Stomach (tissue), 9 donors: ENCODE data around the gene DHX58. TPM values are rescaled to one million over a fixed set of nuclear protein-coding genes. Genes with fewer than 3 reads are reported as not detected.

Experiments
- DNase-seq, 2 donors: peaks; one replicate each; pipeline versions ENCODE4 v3.0.0 to v3.0.0-alpha.2; 2013 to 2019
- H3K27ac ChIP-seq, 5 donors: fragments of 200-600 bp in 4 of 5; sonication (generic) in 4 of 5; one replicate each; pipeline ENCODE4 v1.5.1; 2013 to 2019; ENCODE audit warnings: mild to moderate bottlenecking in 1 of 5, moderate library complexity in 1 of 5
- H3K27me3 ChIP-seq, 3 donors: fragments of 200-600 bp; sonication (generic); one replicate each; pipeline ENCODE4 v1.5.1; 2017 to 2019; ENCODE audit warnings: mixed run types in 1 of 3
- H3K36me3 ChIP-seq, 4 donors: fragments of 200-600 bp; sonication (generic); 1 replicate in 3 of 4; 2 replicates in 1 of 4; pipeline ENCODE4 v1.5.1; 2016 to 2019
- H3K4me1 ChIP-seq, 4 donors: fragments of 200-600 bp; sonication (generic); one replicate each; pipeline ENCODE4 v1.5.1; 2016 to 2019
- H3K4me3 ChIP-seq, 4 donors: fragments of 200-600 bp; sonication (generic) in 3 of 4; one replicate each; pipeline ENCODE4 v1.5.1; 2016 to 2019; ENCODE audit warnings: mild to moderate bottlenecking in 1 of 4
- H3K9me3 ChIP-seq, 4 donors: fragments of 200-600 bp; sonication (generic); one replicate each; pipeline ENCODE4 v1.5.1; 2016 to 2019
- EP300 ChIP-seq: sonication (generic); formaldehyde crosslinking; IDR thresholded peaks from one replicate; pipeline ENCODE4 v1.6.1; 2017; ENCODE audit warnings: antibody characterized with exemption
- POLR2A ChIP-seq, 4 donors: fragments of 450-650 bp; IDR thresholded peaks; one replicate each; pipeline ENCODE4 v1.6.1; 2016; ENCODE audit warnings: antibody characterized with exemption in 4 of 4, control low read depth in 2 of 4, mild to moderate bottlenecking in 1 of 4, moderate library complexity in 1 of 4
- POLR2AphosphoS5 ChIP-seq, 3 donors: sonication (generic); formaldehyde crosslinking; IDR thresholded peaks; one replicate each; pipeline ENCODE4 v1.6.1; 2016; ENCODE audit warnings: antibody characterized with exemption in 3 of 3
- WGBS, 5 donors: extraction: QIAGEN DNeasy Blood & Tissue Kit in 3 of 5; methylation state at CpG; one replicate each; pipeline versions ENCODE4 v1.1.5 to v1.1.7; 2013 to 2018; 5-methylcytosine and 5-hydroxymethylcytosine counted together
- intact Hi-C: fragments of 100-400 bp; cut with DNase I; formaldehyde crosslinking; loops from one replicate; pipeline ENCODE4 v1.15.1; 2023; ENCODE audit warnings: low total_unique reads
- polyA plus RNA-seq, 3 donors: library from polyadenylated mRNA; stranded (reverse); fragments of 200-250 nt; gene quantifications; one replicate each; pipeline ENCODE4 v1.2.3, GENCODE V29; 2013
- total RNA-seq, 5 donors: library from RNA; depleted of rRNA; stranded (reverse); fragments of >200 nt; gene quantifications; one replicate each; pipeline versions ENCODE4 v1.1.0 to v1.2.3, GENCODE V29; 2014 to 2016
- TF ChIP-seq, protein P1 (sequence below), 7 experiments: fragments of 450-650 bp in 4 of 7; fragments of 200-600 bp in 3 of 7; sonication (generic) in 3 of 7; IDR thresholded peaks; one replicate each; pipeline ENCODE4 v1.5.1; 2016 to 2019; ENCODE audit warnings: antibody characterized with exemption in 7 of 7, control low read depth in 2 of 7, mild to moderate bottlenecking in 1 of 7
- donor health status: healthy with polysubstance abuse.
- donor health status: Bipolar disorder and iron deficiency.
- donor health status: healthy.

The DHX58 gene
- total and polyA plus RNA-seq, 8 donors = 3.2 to 23.4 (median 12.9) TPM

DNA sequence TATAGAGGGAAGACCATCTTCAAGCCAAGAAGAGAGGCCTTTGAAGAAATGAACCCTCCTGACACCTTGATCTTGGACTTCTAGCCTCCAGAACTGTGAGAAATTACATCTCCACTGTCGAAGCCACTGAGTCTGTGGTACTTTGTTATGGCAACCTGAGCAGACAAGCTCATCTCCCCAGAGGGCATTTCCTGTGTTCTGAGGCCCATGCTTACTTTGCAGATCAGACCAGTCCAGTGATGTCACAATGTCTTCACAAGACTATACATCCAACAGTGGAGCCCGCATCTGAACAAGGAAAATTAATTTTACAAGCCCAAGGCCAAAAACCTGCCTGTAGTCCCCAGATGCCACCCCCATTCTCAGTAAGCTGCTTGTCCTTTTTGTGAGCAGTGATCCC is 47.3 kb downstream of the DHX58 start:
- H3K9me3 ChIP-seq = no peaks in the 10 kb centered on the region
- intact Hi-C loops = no loop called here
- H3K27ac ChIP-seq = no peak overlapping the region
- peak in 1 of 2 donors; percentile 46 for DNase-seq
- H3K4me1 ChIP-seq = no peaks in the 10 kb centered on the region
- H3K4me3 ChIP-seq = no peak overlapping the region
- H3K36me3 ChIP-seq = no peaks in the 10 kb centered on the region
- WGBS, 5 donors = 70 to 86% (median 81%) methylated on average over 2 of the region's 2 CpGs
- TF ChIP-seq, protein P1, sequence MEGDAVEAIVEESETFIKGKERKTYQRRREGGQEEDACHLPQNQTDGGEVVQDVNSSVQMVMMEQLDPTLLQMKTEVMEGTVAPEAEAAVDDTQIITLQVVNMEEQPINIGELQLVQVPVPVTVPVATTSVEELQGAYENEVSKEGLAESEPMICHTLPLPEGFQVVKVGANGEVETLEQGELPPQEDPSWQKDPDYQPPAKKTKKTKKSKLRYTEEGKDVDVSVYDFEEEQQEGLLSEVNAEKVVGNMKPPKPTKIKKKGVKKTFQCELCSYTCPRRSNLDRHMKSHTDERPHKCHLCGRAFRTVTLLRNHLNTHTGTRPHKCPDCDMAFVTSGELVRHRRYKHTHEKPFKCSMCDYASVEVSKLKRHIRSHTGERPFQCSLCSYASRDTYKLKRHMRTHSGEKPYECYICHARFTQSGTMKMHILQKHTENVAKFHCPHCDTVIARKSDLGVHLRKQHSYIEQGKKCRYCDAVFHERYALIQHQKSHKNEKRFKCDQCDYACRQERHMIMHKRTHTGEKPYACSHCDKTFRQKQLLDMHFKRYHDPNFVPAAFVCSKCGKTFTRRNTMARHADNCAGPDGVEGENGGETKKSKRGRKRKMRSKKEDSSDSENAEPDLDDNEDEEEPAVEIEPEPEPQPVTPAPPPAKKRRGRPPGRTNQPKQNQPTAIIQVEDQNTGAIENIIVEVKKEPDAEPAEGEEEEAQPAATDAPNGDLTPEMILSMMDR (IDR thresholded peaks at IDR 0.05) = no peak
- no peak for TF ChIP-seq POLR2AphosphoS5 (IDR thresholded peaks at IDR 0.05)
- TF ChIP-seq EP300 = no peak
- no peak for TF ChIP-seq POLR2A (IDR thresholded peaks at IDR 0.05)
- H3K27me3 ChIP-seq = peaks cover 0 to 8% (median 0%) of the 10 kb centered on the region in 3 donors

DNA sequence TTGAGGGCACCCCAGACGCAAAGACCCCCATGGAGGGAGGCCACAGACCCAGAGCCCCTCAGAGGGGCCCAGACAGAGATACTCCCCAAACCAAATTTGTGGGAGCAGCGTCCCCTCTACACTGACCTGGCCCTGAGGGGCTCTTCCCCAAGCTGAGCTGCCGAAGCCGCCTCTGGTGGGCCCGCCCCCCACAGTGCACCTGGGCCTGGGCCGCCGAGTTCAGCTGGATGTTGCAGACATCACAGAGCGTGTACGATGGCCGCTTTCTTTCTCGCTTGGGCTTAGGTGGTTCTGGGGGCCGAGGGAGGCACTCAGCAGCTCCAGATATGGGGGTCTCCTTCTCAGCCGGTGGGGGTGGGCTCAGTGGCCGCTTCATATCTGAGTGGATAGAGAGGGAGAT is 49.8 kb downstream of the DHX58 start:
- DNase-seq = no peak
- WGBS, 5 donors = 83 to 88% (median 87%) methylated on average over 12 to 14 of the region's 14 CpGs
- TF ChIP-seq, protein P1 (IDR thresholded peaks at IDR 0.05) = no peak
- no peak for TF ChIP-seq POLR2A (IDR thresholded peaks at IDR 0.05)
- no peak for TF ChIP-seq POLR2AphosphoS5 (IDR thresholded peaks at IDR 0.05)
- no peak for TF ChIP-seq EP300
- Histone ChIP-seq H3K27me3 (peaks cover 0 to 12% (median 0%) of the 10 kb centered on the region in 3 donors), H3K4me1 (no peaks in the 10 kb centered on the region), H3K9me3 (no peaks in the 10 kb centered on the region), H3K27ac (no peak overlapping the region), H3K36me3 (no peaks in the 10 kb centered on the region), H3K4me3 (no peak overlapping the region)
- intact Hi-C loops = no loop called here

DNA sequence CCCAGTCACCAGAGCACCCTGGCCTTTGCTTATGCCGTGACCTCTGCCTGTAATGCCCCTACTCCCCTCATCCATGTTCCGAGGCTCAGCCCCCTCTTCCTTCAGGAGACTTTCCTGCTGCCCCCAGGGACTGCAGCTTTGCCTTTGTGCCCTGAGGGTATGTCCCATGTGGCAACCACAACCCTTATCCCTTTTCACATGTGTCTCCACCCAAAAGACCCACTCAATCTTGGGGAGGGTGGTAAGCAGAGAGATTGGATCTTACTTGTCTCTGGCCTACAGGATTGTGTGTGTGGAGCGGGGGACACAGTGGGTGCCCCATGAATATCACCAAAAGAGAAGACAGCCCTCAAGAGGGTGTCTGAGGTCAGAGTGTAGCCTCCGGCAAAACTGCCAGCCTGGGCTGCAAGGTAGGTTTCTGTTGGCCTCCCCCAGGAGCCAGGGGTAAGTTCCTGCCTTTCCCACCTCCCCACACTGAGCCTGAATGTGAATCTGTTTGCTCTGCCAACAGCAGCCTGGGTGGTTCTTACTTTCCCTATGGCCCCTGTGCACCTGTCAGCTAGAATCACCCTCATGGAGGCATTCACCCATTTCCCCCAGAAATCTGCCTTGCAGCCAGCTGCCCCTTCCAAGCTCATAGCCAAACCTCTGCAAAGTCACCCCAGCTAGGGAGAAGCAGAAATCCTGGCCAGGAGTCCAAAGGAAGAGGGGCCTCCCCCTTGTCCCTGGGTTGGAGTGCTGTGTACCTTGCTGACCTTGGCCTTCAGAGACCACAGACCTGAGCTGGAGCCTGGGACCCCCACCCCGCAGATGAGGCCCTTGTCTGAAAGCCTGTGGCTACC is 50.6 kb downstream of the DHX58 start:
- DNase-seq = no peak
- intact Hi-C loops = no loop called here
- Histone ChIP-seq H3K9me3 (no peaks in the 10 kb centered on the region), H3K27me3 (peaks cover 0 to 12% (median 0%) of the 10 kb centered on the region in 3 donors), H3K4me1 (no peaks in the 10 kb centered on the region), H3K27ac (no peak overlapping the region), H3K36me3 (no peaks in the 10 kb centered on the region), H3K4me3 (no peak overlapping the region)
- WGBS, 5 donors = 64 to 71% (median 68%) methylated on average over 4 to 5 of the region's 5 CpGs
- no peak for TF ChIP-seq POLR2AphosphoS5 (IDR thresholded peaks at IDR 0.05)
- TF ChIP-seq, protein P1 (IDR thresholded peaks at IDR 0.05) = no peak
- no peak for TF ChIP-seq POLR2A (IDR thresholded peaks at IDR 0.05)
- TF ChIP-seq EP300 = no peak

DNA sequence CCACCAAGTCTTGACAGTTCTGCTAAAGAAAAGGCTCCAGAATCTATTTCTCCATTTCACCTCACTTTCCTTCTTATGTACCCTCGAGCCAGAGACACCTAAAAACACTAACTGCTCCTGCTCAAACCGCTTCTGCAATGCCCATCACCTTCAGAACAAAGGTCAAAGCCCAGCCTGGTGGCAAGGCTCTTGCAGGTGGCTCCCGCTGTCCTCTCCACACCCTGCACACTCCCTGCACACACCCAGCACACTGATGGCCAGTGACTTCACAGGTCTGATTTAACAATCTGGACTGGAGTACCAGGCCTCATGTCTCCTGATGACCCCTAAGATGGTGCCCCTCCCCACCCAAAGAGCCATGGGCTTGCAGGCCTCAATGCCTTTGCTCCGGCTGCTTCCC is 52.3 kb downstream of the DHX58 start:
- intact Hi-C loops = no loop called here
- H3K27me3 ChIP-seq = peaks cover 0 to 24% (median 0%) of the 10 kb centered on the region in 3 donors
- WGBS, 5 donors = 69 to 82% (median 79%) methylated on average over 4 of the region's 4 CpGs
- no peaks in the 10 kb centered on the region for H3K4me1 ChIP-seq
- no peaks in the 10 kb centered on the region for H3K9me3 ChIP-seq
- no peak overlapping the region for H3K27ac ChIP-seq
- TF ChIP-seq, protein P1 (IDR thresholded peaks at IDR 0.05) = no peak
- TF ChIP-seq POLR2A (IDR thresholded peaks at IDR 0.05) = no peak
- TF ChIP-seq EP300 = no peak
- TF ChIP-seq POLR2AphosphoS5 (IDR thresholded peaks at IDR 0.05) = no peak
- no peaks in the 10 kb centered on the region for H3K36me3 ChIP-seq
- H3K4me3 ChIP-seq = no peak overlapping the region
- DNase-seq = no peak
